Suppressor macrophage (primary cell): ENCODE measurements around the gene MAD1L1.

Experiments used
- DNase-seq, 4 experiments: peaks; one replicate each; pipeline ENCODE4 v3.0.0-alpha.2; 2020 to 2022

The MAD1L1 gene

DNA sequence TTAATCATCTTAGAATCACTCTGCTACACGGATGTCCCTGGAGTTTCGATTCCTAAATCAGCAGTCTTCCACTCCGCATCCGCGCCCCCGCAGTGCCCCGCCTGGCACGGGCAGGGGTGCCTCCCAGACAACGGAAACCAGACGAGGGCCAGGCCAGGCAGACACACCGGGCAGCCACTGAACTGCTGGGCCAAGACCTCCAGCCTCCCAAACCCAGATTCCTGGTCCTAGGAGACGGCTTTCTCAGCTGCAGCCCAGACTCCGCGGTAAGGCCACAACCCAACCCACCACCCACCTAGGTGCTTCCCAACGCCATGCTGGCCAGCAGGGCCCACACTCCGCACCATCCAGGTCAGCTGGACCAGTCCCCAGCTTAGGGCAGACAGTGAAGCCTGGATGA, 33.2 kb downstream of the MAD1L1 start:
- no peak for DNase-seq

DNA sequence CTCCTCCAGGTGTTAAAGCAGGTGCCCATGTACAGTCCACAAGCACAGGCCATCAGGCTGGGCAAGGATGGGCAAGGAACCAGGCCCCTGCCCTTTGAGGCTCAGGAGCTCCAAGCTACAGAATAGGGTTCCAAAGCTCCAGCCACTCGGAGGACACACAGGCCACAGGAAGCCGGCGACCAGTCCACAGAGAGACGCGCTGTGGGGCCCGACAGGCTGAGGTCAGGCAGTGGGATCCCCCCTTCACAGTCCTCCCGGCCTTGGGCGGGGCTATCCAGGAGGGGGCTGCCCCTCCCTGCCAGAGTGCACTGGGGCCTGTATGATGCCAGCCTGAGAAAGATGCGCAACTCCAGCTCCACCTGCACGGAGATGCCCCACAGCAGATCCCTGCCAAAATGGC, 34.0 kb downstream of the MAD1L1 start:
- DNase-seq: no peak

DNA sequence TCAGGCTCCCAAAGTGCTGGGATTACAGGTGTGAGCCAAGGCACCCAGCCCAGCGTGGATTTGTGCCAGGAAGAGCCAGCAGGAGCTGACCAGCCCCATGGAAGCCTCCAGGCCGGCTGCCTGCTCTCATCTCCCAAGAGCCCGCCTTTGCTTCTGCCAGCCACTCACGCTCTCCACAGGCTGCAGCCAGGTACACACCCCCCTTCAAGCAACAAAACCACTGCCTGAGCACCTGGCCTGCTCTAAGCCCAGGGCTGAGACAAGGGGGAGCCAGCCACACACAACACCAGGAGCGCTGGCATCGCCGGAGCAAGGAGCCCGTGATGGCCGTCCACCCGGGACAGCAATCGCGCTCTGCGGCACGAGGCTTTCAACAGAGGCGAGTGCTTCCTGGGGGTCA, 34.5 kb downstream of the MAD1L1 start:
- no peak for DNase-seq

DNA sequence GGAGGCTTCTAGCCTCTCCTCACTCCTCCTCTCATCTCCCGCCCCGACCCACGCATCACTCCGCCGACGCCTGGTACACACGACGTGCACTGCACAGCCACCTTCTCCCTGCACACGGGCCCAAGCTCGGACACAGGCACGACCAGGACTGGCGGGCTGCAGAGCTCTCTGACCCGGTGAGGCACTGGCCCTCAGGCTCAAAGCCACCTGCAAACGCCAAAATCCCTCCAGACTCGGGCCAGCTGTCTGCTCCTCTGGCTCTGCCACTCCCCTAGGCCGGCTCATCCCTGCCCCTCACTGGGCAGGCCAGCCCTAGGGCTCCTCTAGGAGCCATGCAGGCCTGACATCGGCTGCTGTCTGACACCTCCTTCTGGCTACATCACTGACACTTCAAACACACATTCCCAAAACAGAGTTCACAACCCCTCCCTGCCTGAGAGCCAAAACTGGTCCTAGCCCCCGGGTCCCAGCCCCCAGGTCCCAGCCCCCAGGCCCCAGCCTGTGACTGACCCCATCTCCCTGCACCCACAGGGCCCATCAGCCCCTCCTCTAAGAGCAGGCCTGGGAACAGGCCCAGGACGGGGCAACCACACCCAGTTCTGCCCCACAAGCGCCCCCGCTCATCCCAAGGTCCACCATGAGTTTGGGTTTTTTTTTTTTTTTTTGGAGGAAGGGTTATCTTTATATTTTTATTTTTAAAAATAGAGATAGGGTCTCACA, 35.1 kb downstream of the MAD1L1 start:
- no peak for DNase-seq

DNA sequence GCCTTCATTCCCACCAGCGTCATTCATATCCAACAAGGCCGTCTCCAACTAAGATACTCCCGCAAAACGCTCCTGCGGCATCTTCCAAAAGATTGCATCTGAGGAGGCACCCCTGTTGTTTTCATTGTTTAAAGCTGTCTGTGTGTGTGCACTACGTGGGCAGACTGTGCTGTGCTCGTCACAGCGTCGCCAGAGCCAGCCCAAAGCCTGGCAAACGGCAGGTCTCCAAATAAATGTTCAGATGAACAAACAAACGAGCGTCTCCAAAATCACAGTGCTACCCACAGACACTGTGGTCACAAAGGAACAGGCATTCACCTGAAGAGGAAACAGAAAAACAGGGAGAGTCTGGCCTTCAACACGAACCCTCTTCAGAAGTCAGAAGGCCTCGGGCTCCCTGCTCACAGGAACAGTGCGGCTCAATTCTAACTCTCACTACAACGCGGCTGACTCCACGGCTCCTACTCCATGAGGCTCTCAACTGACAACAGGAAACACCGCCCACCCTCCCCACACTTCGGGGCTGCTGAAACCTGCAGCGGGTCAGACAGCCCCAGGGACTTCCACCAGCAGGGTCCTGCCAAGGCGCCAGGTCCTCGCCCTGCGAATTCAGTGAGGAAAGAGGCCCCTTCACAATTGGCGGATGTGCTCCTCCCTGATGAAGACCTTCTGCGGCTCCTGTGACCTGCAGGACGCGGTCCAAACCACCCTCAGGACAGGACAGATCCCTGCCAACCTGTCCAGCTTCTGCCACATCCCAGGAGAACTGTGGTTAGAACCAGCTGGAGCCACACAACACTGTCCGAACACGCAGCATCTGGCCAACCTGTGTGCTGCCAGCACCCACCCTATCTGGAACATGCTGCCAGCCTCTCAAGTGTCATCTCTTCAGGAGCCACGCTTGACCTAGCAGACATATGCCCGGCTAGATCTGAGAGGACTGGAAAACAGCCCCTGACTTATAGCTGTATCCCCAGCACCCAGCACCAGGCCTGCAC, 36.1 kb downstream of the MAD1L1 start:
- DNase-seq: no peak

DNA sequence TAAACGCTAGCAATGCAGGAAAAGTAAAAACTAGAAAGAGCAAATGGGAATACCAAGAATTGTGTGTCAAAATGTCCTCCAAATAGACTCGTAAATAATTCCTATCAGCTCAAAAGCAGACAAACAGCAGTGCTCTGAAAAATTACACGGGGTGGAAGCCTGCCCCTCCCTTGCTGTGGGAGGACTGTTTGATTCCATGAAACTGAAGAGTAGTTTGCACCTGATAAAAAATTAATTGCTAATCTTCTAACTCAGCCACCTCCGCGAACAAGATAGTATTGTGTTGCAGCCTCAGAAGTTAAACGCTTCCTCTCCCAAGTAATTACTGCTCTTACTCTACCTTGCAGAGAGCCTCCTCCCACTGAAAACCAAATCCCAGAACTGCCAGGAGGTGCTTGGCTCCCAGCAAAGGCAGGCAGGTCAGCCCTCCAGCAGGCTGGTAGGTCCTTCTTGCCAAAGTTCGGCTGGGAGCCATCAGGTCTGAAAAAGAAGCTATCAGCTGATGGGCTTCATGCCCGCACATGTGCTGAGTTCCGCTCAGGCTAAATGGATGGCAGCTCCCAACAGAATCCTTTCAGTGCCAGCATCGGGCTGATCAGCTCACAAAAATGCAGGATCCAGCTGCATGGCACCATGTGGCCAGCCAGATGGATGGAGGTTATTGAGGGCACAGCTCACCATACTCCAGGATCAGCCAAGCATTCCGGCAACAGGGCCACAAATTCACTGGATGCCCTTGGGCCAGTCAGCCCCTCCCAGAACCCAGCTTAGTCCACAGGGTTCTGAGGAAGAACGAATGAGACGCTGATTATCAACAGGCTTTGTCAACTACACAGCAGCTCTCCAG, 37.1 kb downstream of the MAD1L1 start:
- DNase-seq: no peak

DNA sequence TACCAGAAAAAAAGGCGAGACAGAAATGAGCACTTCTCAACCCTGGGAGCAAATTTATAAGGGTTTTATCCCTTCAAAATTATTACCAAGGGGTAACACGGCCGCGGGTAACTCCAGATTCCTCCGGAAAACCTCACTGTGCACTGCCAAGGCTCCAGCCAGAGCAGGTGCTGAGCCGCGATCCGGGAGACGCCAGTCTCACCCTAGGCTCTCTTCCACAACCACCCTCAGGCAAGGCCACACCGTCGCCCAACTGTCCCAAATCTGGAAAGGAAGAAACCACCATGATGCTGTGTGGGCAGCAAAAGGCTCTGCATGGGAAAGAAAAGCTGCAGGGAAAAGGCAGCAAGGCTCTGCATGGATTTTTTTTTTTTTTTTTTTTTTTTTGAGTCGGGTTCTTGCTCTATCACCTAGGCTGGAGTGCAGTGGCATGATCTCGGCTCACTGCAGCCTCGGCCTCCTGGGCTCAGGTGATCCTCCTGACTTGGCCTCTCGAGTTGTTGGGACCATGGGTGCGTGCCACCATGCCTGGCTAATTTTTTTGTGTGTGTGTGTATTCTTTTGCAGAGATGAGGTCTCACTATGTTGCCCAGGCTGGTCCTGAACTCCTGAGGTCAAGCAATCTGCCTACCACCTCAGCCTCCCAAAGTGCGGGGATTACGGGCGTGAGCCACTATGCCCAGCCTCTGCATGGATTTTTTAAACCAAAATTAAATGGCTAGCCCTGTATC, 39.0 kb downstream of the MAD1L1 start:
- DNase-seq: no peak

DNA sequence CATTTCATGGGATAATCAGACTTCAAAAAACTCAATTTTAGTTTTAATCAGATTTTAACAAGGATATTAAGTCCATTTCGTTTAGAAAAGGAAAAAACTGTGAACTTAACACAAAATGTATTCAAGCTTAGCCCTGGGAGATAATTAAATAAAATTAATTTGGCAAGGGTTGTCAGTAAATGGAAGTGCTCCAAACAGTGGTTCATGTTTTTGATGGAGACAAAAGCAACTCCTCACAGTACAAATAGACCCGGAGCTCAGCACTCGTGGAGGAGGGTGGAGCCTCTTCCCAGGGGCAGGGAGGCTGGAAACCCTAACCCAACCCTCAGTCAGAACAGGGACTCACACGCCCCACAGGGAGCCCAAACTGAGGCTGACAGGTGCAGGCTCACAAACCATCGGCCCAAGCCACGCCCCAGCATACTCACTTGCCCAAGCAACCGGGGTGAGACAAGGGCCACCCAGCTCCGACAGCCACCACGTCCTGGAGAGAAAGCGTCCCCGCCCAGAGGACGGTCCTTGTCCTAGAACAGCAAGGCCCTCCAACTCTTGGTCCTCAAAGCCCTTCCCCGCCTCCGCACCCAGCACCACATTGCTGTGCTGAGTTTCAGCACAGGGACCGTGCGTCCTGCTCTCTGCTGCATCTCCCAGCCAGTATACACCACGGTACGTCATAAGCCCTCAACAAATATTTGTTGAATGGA, 39.8 kb downstream of the MAD1L1 start:
- no peak for DNase-seq

DNA sequence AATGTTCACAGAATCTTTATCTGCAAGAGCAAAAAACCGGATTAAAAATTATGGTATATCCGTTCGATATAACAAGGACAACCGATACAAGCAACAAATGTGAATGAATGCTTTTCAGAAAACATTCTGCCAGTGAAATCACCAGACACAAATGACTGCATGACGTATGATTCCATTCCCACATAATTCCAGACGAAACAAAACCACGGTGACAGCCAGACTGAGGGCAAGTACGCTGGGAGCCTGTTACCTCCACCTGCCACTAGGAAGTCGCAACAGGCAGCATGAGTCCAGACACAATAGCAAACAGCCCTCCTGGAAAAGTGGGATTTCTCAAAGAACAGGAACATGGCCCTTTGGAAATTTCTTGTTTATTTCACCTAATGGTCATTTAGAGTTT, 41.7 kb downstream of the MAD1L1 start:
- no peak for DNase-seq

DNA sequence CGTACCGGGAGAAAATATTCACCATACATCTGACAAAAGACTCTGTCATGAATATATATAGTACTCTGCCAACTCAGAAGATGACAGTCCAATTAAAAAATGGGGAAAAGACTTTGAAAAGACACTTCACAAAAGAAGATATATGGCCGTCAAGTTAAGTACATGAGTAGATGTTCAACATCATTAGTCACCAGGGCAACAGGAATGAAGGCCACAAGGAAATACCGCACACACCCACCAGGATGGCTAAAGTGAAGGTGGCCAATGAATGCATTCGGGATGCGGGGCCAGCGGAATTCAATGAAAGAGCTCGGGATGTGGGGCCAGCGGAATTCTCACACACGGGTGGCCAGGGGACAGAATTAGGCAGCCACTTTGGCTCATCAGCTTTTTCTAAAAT, 42.2 kb downstream of the MAD1L1 start:
- DNase-seq: no peak

DNA sequence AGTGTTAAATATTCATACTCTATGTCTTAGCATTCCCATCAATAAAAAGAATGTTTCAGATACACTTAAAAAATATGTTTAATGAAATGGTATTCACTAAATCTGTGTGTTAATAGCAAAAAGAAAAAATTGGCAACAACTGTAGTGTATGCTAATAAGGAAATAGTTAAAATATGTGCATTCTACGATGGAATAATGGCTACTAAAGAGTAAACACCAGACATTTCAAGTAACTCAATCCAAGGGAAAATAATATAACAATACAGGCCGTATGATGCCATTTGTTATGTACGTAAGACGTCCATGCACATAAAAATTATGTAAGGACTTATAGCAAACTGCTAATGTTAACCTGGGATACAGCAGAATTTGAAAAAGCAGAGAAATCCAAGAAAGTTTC, 46.6 kb downstream of the MAD1L1 start:
- no peak for DNase-seq

DNA sequence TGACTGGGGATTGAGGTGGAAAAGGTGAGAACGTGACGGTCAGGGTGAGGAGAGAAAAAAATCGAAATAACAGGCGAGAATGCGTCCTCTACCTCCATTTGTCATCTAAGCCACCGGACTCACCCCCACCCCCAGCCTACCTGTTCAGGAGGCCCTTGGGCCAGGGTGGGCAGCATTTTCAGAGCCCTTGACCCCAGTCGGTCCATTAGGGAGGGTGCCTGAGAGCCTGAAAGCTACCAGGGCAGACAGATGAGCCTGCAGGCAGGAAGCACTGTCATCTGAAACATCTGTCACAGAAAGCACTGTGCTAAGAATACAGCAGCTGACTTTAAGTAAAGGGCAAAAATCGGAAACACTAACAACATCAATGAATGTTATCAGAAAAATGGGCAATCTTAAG, 47.0 kb downstream of the MAD1L1 start:
- DNase-seq: no peak

DNA sequence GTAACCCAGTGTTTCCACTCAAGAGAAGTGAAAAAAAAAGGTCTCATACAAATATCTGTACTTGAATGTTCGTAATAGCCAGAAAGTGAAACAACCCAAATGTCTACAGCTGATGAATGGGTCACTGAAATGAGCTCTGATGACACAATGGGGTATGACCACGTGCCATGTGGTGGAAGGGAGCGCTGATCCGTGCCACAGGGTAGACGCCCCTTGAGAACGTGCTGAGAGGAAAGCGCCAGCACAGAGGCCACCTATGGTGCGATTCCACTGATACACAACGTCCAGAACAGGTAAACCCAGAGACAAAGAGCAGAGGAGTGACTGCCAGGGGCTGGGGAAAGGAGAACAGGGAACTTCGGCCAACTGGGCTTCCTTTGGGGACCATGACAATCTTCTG, 50.3 kb downstream of the MAD1L1 start:
- DNase-seq: no peak

DNA sequence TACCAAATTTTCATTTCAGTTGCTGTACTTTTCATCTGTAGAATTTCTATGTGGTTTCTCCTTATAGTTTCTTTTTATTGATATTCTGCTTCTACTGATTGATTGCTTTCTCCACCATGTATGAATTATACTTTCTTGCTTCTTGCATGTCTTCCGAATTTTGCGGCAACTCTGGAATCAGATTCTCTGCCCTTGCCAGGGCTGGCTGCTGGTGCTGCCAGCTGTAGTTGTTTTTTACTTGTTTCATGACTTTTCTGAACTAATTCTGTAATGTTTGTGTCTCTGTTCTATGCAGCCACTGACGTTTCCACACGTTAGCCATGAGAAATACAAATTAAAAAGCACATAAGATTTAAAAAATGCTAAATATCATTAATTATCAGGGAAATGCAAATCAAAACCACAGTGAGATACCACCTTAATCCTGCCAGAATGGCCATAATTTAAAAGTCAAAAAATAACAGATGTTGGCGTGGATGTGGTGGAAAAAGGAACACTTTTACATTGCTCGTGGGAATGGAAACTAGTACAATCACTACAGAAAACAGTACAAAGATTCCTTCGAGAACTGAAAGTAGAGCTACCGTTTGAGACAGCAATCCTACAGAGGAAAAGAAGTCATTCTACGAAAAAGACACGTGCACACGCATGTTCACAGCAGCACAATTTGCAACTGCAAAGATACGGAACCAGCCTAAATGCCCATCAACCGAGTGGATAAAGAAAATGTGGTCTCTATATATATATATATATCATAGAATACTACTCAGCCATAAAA, 51.5 kb downstream of the MAD1L1 start:
- DNase-seq: no peak

DNA sequence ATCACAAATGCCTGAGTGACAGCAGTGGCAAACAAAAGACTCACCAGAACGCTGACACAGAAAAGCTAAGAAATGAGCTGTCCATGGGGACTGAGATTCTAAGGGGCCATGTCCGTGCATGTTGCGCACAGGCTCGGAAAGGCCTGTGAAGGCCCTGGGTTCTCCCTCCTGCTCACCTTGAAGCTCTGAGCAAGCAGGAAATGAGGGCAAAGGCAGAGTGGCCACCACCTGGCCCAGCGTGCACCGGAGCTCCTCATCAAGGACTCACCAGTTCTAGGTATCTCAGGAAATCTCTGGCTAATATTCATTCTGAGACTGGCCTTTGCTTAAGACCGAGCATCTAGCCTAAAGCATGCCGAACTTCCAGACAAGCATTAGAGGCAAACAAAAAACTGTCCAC, 52.7 kb downstream of the MAD1L1 start:
- DNase-seq: no peak

DNA sequence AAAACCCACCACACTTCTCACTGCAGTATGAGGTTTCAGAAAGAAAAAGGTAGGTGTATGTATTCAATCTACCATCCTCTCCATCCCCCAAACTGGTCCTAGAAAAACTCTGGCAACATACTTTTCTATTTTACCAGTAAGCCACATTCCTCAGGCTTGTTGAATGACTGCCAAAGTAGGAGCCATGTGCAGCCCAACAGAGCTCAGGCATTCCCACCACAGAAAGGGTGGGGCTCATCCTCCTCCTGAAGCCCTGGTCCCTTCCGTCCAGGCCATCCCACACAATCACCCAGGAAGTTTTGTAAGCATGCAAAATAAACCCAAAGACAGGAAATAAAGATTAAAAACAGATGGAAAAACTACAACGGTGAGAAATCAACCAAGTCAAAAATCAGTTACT, 57.2 kb downstream of the MAD1L1 start:
- DNase-seq: peak in 3 of 4 experiments; percentile 11 to 17 (median 12)

DNA sequence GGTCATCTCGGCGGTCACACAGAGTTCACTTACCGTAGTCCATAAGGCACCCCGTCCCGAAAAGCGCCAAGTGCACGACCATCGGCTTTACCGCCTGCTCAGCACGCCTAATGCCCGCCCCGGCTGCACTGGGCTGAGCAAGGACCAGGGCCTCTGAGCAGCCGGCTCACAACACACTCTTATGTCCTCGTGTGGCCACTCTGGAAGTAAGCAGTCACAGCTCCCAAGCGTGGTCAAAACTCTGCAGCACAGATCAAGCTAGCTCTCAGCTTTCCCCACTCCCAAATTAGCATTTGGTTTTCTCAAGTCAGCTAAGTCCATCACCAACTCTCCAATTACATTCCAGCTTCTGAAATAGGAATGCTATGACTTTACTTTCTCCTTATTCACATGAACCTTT, 57.7 kb downstream of the MAD1L1 start:
- DNase-seq: no peak

DNA sequence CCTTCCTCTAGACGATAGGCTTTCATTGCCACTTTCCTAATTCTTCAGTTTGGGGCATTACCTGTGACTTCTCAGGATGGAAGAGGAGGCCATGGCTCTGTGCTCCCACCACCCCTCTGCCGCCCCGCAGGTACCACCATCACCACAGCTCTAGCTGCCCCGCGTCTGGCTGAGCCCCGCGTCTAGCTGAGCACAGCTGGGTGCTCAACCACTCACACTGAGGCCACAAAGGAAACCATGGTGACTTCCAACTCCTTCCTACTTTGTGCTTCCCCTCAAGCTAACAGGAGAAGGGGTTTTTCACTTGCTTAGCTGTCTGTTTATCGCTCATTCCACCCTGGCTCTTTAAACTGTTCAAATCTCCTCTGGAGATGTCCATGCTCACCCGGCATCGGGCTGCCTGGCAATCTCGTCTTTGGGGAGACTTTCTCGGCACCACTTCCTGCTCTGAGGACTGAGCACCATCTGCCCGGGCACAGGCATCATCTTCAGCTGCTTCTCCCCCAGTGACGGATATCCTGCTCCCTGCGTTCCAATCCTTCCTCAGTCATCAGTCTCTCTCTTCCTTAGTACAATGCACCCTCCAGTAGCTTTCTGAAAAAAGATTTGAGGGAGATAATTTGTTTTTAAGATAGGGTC, 59.4 kb downstream of the MAD1L1 start:
- DNase-seq: no peak

DNA sequence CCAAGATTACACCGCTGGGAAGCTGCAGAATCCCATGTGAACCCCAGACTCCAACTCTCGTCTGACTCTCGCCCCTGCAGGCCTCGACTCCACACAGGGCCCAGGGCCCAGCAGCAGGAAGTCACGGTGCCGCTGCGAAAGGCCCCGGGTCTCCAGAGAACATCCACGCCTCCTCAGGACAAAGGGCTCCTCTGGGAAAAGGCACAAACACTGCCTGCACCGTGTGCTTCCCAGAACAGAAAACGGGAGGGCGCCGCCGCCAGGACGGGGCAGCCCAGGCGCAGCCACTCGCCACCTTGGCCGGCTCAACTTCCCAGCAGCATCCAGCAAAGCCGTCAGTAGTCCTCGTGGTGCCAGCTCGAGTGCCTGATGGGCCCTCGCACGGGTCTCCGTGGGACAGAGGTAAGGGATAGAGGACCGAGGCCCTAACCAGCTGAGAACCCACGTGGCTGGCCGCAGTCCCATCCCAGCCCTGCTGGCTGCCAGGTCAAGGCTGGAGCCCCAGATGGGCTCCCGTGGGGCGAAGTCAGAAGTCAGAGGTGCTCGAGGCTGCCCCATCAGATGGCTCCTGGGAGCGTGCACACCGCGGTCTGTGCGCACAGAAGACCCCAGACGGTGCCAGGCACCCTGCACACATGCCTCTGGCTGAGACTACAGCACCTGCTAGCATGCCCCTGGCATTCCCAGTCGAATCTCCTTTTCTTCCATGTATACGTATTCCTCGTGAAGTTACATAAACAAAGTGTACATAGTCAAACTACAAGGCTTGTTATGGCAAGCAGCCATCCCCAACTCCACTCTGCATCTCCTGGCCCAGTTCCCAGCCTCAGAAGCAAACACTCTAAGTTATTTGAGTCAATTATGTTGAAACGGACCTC, 60.2 kb downstream of the MAD1L1 start:
- DNase-seq: no peak
